ENCODE data around the gene KDM2B.
"Not testable (repeated sequence)": the region's sequence is repeated elsewhere in the genome, so short reads cannot be mapped to it uniquely, and the experiment has no call there.

Gene KDM2B

DNA sequence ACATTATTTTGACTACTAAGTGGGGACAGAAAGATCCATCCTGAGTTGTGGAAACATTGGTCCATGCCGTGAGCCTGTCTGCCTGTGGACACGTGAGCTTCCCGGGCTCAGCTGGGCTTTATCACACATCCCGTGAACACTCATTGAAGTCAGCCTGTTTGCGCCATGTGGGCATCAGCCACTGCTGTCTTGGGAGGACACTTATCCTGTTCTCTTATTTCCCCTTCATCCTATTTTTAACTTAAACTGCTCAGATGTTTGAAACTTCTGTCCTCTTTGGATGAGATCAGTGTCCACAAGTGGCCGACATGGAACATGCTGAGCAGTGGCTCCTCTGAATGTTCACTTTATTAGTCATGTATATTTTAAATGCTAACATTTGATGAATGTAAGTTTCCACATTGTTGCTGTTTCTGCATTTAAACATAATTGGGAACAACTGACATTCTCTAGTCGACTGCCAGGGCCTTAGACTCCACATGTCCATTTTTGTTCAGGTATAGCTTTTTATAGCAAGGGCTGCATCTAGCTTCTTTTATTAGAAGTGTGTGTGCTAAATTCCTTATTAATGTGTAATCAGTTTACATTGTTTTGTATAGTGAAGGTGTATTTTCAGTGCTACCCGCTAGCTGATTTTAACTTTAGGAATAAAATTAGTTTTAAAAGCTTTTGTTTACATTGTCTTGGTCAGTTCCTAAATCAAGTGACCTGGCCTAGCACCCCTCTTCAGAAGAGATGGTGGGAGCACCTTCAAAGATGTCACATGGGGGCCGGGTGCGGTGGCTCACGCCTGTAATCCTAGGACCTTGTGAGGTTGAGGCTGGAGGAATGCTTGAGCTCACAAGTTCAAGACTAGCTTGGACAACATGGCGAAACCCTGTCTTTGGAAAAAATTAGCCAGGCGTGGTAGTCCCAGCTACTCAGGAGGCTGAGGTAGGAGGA is 156.9 kb downstream of the KDM2B start:
- FAIRE-seq = no peak

DNA sequence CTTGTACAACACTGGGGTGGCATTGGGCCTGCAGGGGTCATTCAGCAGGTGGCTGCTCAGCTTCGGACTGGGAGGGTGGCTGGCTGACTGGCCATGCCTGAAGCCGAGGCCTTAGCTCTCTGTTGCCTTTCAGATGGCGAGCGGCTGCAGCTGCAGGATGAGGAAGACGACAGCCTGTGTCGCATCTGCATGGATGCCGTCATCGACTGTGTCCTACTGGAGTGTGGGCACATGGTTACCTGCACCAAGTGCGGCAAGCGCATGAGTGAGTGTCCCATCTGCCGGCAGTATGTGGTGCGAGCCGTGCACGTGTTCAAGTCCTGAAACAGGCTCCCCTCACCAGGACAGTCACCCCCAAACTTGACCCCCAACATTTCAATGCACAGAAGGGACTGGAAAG is 157.6 kb downstream of the KDM2B start:
- FAIRE-seq = no peak

GRCh38 chr12:121420109-121420508 is 160.7 kb downstream of the KDM2B start:
- no peak for FAIRE-seq

GRCh38 chr12:121417847-121418246 is 163.0 kb downstream of the KDM2B start:
- no peak for FAIRE-seq

DNA sequence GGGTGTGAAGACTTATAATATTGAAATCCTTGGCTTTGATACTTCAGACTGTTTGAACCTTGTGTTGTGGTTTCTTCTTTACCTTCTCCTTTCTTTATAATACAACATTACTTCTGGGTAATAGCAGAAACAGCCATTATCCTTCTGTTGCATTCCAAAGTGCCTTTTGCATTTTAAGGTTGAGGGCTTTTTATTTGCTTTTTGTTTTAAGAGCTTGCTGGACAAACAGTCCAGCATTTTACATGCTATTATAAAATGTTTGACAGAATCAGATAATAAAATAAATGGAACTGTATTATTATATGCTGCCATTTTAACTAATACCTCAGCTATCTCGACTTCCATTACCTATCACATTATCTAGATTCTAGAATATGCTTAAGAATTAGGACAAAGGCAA is 166.9 kb downstream of the KDM2B start:
- FAIRE-seq = no peak

DNA sequence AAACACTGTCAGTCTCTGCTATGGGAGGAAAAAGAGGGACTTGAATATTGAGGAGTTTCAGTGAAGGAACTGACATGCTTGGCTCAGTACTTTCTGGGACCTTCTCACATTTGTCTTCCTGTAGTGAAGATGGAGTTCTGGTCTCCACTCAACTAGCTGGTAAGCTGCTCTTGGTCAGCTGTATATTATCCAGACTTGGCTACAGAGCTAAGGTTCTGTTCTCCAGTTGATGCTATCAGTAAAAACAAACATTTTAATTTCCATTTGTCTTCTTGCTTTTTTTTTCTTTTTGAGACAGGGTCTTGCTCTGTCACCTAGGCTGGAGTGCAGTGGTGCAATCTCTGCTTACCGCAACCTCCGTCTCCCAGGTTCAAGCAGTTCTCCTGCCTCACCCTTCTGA is 175.6 kb downstream of the KDM2B start:
- FAIRE-seq = no peak

DNA sequence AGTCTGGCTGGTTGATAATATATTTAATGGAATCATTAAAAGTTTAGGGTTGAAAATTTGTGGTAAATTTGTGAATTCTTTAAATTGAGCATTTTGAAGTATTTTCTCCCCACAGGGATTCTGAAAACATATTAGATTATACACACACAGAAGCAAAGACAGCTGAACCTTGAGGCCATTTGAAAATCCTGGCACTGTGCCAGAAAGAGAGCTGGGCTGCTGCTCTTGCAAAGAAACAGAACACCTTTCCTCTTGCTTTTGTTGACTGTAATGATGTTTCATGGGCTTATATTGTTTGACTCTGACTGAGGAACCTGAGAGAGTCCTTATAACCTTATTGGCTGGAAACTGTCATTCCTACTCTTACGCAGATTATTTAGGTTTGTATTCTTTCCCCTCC is 176.1 kb downstream of the KDM2B start:
- no peak for FAIRE-seq

GRCh38 chr12:121403721-121404120 is 177.1 kb downstream of the KDM2B start:
- no peak for FAIRE-seq

DNA sequence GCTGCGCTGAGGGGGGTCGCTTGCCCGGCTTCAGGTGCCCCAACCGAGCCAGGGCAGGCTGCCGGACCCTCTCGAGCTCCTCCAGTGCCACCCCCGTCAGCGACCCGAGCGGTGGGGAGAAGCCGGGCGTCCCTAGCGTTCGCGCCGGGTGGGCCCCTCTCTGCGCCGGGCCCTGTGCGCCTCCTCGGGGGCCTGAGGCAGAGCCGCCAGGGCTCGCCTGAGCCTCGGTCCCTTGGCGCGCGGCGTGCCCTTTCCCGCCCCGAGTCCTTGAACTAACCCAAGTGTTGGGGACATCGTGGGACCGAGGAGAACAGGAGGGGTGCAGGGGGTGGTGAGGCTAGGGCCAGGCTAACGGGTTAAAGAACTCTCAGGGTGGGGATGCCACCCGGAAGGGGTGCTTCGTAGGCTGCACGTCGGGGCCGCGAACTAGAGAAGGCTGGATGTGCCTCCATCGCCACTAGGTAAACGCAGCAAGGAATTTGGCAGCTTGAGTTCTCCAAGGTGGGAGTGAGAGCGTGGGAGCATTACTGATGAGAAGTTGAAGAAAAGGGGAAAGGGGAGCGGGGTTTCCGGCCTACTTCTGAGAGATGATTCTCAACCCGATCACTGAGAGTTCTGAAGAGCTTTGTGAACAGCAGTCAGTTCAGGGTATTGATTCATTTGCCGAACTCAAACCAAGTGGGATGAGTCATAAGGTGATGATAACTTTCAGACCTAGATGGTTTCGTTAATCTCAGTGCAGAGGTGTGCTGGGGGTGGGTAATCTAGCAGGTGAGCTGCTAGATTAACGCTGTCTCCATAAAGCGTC is 180.3 kb downstream of the KDM2B start:
- FAIRE-seq = no peak

DNA sequence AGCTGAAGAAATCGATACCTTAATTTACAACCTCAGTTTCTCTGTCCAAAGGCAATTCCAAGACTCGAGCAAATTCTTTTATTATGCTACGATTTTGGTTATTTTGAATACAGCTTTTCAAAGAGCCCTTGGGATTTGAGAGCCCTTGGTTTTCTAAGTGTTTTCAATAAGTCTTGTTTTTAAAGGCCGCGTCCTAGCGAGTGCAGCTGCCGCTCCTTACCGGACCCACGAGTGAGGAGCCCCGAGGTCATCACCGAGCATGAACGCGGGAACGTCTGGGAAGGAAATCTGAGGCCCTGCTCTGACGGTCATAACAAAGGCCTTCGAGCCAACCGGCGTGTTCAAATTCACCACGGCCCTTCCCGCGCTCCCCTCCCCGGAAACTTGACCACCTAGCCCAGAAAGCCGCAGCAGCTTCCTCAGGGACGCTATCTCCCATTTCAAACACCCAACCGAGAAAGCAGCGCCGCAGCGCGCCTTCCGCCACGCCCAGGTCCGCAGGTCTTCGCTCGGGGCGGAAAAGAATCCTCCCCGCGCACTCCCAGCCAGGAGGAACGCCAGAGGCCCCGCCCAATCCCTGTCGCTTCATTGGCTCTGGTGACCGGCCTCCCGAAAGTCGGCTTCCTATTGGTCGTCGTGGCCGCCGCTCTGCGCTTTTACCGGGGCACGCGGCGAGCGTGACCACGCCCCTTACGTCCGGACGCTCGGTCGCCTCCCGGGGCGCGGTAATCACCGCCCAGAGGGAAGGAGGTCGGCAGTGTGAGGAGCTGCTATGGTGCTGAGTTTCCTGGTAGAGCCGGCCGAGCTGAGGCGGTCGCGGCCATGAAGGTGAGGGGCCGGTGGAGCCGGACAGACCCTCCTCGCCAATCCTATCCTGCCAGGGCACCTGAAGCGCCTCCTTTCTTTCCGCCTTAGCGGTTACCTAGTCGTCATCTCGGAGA is 181.2 kb downstream of the KDM2B start, which contains the start of gene RNF34:
Gene RNF34 (plus strand): TSS at position 728 of the 941 bp plus-strand sequence. CDS start 95 bp downstream, at position 823.
- no peak for FAIRE-seq

DNA sequence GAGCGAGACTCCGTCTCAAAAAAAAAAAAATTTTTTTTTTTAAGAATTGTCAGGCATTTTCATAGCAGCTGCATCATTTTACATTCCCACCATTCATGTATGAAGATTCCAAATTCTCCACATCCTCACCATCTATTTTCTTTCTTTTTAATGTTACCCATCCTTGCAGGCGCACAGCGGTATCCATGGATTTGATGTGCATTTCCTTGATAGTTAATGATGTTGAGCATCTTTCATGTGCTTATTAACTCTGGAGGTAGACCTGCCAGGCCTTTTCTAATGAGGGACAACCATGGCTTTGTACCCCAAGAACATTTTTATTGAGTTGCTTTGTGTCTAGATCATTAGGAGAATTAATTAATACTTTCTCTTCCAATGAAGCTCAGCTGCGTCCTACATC is 182.5 kb downstream of the KDM2B start:
- no peak for FAIRE-seq

DNA sequence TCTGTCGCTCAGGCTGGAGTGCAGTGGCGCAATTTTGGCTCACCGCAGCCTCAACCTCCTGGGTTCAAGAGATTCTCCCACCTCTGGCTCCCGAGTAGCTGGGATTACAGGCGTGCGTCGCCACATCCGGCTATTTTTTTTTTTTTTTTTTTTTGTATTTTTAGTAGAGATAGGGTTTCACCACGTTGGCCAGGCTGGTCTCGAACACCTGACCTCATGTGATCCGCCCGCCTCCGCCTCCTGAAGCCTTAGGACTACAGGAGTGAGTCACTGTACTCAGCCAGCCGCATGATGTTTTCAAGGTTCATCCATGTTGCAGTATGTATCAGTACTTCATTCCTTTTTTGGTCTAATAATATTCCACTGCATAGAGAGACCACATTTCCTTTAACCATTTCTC is 183.3 kb downstream of the KDM2B start:
- no peak for FAIRE-seq

GRCh38 chr12:121392325-121392716 is 188.5 kb downstream of the KDM2B start:
- FAIRE-seq = no peak

- FAIRE-seq = no peak
Observed at GRCh38 chr12:121391619-121392324, 189.1 kb downstream of the KDM2B start.

GRCh38 chr12:121390856-121391255 is 190.0 kb downstream of the KDM2B start:
- FAIRE-seq = no peak

GRCh38 chr12:121388421-121388981 is 192.3 kb downstream of the KDM2B start:
- no peak for FAIRE-seq

GRCh38 chr12:121384891-121385290 is 195.9 kb downstream of the KDM2B start:
- FAIRE-seq = not testable (repeated sequence)

DNA sequence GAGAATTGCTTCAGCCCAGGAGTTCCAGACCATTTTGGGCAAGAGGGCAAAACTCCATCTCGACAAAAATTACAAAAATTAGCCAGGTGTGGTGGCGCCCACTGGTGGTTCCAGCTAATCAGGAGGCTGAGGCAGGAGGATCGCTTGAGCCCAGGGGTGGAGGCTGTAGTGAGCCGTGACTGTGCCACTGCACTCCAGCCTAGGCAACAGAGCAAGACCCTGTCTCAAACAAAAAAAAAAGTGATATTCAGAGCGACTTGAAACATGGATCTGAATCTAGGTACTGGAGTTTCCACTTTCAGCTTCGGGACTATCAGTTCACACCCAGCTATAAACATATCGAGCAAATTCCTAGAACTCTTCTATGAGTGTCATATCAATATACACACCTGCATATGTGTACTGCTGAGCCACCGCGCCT is 197.2 kb downstream of the KDM2B start:
- FAIRE-seq = no peak

DNA sequence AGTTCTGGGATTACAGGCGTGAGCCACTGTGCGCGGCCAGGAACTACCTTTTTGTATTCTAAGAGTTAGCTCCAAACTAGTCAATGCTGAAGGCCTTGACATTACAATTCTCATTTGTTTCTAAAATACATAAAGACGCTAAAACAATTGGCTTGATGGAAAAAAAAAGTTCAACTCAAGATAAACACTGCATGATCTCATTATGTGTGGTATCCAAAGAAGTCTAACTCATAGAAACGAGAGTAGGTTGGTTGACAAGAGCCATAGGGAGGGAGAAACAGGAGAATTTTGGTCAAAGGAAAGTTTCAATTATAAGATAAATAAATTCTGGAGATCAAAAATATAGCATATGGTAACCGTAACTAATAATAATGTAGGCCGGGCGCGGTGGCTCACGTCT is 200.9 kb downstream of the KDM2B start:
- no peak for FAIRE-seq
